ENCODE data around the gene TCL1A.
"Not testable (repeated sequence)": the region's sequence is repeated elsewhere in the genome, so short reads cannot be mapped to it uniquely, and the experiment has no call there.

TCL1A gene
- 0 reads per million in 2 donors for total RNA-seq

GRCh38 chr14:95713596-95714371, at the start of gene TCL1A:
Gene TCL1A, minus strand, starts transcription at chr14:95714125. Its CDS starts 59 bp downstream, at chr14:95714066.
- no peak for DNase-seq

GRCh38 chr14:95763032-95763431, 49.1 kb upstream of the TCL1A start:
- DNase-seq, result not testable (repeated sequence)

GRCh38 chr14:95761436-95761835, 47.5 kb upstream of the TCL1A start:
- no peak for DNase-seq

- DNase-seq, result no peak
Observed at GRCh38 chr14:95760596-95760995, 46.7 kb upstream of the TCL1A start.

- no peak for DNase-seq
Observed at GRCh38 chr14:95759941-95760340, 46.0 kb upstream of the TCL1A start.

- DNase-seq, result no peak
Observed at GRCh38 chr14:95758331-95758730, 44.4 kb upstream of the TCL1A start.

GRCh38 chr14:95756751-95757150, 42.8 kb upstream of the TCL1A start:
- no peak for DNase-seq

- no peak for DNase-seq
Observed at GRCh38 chr14:95756127-95756526, 42.2 kb upstream of the TCL1A start.

GRCh38 chr14:95741781-95742180, 27.9 kb upstream of the TCL1A start:
- no peak for DNase-seq

- DNase-seq, result no peak
Observed at GRCh38 chr14:95741038-95741490, 27.1 kb upstream of the TCL1A start.

- no peak for DNase-seq
Observed at GRCh38 chr14:95739356-95739755, 25.4 kb upstream of the TCL1A start.

GRCh38 chr14:95733212-95733611, 19.3 kb upstream of the TCL1A start:
- DNase-seq, result no peak

- DNase-seq, result no peak
Observed at GRCh38 chr14:95730126-95730525, 16.2 kb upstream of the TCL1A start.

GRCh38 chr14:95729402-95730028, 15.6 kb upstream of the TCL1A start:
- DNase-seq, result not testable (repeated sequence)

GRCh38 chr14:95727056-95727700, 13.3 kb upstream of the TCL1A start:
- no peak for DNase-seq

GRCh38 chr14:95725685-95726336, 11.9 kb upstream of the TCL1A start:
- DNase-seq, result no peak

- DNase-seq, result no peak
Observed at GRCh38 chr14:95722525-95723190, 8.7 kb upstream of the TCL1A start.

- no peak for DNase-seq
Observed at GRCh38 chr14:95712398-95712797, 1.5 kb downstream of the TCL1A start.

GRCh38 chr14:95711476-95712176, 2.3 kb downstream of the TCL1A start:
- no peak for DNase-seq

GRCh38 chr14:95710106-95710505, 3.8 kb downstream of the TCL1A start:
- no peak for DNase-seq

- no peak for DNase-seq
Observed at GRCh38 chr14:95707327-95707726, 6.6 kb downstream of the TCL1A start.

GRCh38 chr14:95705518-95705917, 8.4 kb downstream of the TCL1A start:
- no peak for DNase-seq
